Hindlimb muscle (tissue), 1 donor: Measurements from ENCODE around the gene TRIM32. TPM values are rescaled to one million over a fixed set of nuclear protein-coding genes. Genes with fewer than 3 reads are reported as not detected.

Experiments used
- DNase-seq: peaks from one replicate; pipeline ENCODE4 v3.0.0-alpha.2; 2013
- polyA plus RNA-seq: library from polyadenylated mRNA; unstranded; fragments of 120-200 nt; gene quantifications from one replicate; pipeline ENCODE4 v1.2.1, GENCODE V29; 2013; ENCODE audit not compliant: insufficient read length

Gene TRIM32
- polyA plus RNA-seq, 1 donor: 12.2 TPM

DNA sequence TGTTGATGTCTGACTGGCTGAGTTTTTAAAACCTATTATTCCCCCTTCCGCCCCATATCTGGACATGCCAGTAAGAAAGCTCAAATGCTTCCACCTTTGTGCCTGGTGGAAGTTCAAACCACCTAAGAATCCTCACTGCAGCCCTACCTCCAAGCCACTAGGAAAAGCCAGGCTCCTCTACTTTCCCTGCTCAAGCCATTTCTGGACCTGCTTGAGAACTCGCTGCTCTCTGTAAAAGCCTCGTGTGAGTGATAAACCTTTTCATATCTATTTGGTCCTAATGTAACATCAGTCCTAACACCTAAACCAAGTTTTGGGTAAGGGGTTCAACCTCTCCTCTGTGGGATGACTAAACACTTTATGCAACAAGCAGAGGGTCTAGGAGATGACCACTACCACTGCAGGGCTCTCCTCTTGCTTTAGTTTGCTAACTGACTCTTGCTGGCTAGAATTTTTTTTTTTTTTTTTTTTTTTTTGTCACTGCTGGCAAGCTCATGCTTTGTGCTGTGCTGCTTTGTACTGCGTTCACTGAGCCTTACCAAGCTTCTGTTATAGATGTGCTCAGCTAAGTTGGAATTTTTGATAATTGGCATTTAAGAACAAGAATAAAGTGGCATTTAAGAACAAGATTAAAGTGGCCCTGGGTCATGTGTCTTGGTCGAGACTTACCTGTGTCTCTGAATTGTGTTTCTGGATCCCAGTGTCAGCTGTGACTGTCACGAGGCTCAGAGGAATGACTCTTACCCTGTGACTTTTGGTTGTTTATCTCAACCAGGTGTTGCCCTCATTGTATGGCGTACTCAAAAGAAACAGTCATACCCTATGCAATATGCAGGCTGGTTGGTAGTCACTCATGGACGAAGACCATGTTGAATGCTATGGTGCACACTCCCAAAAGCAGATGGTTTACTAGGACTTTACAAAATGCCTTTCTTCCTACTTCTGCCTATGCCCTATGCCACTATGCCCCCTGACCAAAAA lies 19.5 kb downstream of the TRIM32 start:
- no peak for DNase-seq

DNA sequence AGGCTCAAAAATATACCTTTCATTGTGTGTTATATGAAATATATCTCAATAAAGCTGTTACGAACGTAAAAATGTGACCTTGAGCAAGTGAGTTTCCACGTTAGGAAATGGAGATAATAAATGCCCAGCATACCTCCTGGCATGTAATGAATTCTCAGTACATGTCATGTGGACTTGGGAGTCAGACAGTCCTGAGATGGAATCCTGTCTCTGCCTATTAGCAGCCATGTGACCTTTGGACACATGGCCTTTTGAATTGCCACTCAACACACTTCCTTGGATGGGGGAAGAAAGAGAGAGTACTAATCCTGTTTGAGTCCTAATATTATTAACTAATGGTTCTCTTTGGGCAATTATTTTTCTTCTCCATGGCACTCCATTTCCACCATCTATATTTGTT lies 25.7 kb downstream of the TRIM32 start:
- no peak for DNase-seq

DNA sequence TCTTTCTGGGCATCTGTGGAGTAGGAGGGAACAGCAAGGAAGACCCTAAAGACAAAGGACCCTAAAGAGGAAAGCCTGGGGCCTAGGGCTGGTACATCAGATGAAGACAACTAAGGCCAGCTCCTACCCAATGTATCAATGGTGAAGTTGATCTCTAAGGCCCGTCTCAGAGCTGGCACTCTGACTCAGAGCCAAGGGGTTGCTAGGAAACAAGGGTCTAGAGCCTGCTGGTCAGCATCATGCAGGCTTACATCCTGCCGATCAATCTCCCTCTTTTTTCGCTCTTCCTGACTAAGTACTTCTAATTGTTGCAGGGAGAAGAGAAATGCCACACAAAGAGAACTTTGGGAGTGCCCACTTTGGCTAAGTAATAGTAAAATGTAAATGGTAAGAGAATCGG lies 26.2 kb downstream of the TRIM32 start:
- DNase-seq: no peak

DNA sequence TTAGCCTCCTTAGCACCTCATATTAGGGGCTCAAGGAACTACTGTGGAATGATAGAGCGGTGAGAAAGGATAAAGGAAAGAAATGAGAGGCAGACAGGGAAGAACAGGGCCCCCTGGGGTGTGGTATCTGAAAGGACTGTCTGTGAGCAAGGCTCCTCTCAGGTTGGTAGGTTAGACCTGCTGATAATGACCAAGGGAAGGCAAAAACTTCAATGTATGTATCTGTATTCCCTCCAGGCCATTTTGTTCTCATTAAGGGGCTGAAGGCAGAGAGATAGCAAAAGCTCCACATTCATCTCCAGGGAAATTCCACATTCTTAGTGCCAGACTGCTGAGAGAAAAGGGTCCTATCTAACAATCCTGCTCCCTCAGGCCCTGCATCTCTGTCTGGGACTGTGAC lies 28.6 kb downstream of the TRIM32 start:
- no peak for DNase-seq

DNA sequence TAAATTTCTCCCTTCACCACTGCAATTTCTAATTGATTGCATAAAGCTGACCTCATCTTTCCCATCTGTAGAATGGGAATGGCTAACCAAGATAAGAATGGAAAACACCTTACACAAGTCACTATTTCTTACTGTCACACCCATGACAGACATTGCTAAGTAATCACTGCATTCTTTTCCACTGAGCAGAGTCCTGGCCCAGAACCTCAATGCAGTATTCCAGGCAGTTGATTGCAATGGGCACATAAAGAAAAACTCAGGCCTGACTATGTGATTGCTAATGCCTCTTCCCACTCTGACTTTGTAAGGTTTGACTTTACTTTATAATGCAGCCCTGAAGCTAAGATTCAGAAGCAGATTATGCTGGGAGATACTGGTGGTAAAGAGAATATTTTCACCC lies 29.3 kb downstream of the TRIM32 start:
- DNase-seq: no peak

DNA sequence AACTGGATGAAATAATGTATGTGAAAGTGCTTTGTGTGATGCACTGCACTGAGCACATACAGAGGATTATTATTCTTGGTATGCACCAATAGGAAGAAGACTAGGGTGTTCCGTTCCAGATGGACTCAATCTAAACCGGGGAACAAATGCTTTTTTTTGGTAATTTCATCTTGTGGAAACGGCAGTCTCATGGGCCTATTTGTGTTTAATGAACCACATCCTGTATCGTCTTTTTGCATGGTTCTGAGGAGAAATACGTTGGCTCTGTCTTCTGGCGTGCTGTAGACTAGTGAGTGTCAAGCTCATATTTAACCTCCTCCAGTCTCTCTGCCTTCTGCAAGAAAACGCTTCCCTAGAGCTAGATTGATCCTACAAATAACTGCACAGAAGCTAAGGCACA lies 30.0 kb downstream of the TRIM32 start:
- DNase-seq: peak; percentile 71

DNA sequence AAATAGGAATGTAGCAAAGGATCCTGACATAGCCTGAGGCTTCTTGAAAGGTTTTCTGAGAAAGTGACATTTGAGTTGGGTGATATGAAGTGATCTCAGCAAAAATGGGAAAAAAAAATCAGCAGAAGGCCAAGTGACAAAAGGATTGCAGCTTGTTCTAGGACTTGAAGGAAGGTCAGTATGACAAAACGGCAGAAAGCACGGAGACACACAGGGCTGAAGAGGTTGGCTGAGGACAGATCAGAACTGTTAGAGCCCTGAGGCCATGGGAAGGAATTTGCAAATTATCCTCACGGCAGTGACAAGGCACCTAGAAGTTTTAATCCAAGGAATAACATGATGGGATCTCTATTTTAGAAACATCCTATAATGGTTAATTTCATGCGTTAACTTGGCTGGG lies 31.0 kb downstream of the TRIM32 start:
- no peak for DNase-seq

DNA sequence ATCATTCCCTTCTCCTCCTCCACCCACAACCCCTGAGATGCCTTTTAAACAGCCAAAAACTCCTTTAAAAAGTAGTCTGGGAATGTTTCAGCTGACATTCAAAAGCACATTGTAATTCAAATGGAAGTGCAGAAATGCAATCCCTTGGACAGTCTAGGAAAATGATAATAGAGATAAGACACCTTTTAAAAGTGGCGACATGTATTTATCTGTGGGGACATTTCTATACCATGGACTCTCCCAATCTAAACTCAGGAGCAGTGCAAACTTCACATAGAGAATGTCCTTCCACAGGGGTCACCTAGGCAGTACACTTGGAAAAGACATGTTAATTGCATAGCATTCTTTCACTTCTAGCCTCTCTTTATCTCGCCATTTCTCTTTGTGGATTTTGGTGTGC lies 33.0 kb downstream of the TRIM32 start:
- DNase-seq: no peak

DNA sequence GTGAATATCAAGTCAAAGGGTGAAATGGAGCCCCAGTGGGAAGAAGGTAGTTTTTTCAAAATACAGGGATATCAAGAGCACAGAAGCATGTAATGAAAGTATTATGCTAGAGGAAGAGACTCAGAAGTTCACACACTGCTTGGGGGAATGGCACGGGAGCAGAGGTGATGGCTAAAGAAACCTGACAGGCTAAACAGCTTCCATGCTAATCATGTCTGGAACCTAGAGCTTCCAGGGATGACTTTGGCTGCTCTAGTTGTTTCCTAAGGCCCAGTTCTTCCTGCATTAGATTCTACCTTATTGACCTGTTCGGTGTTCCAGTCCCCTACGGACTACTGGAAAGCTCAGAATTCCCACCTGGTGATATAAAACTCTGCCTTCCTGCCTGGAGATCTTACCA lies 34.3 kb downstream of the TRIM32 start:
- DNase-seq: no peak

DNA sequence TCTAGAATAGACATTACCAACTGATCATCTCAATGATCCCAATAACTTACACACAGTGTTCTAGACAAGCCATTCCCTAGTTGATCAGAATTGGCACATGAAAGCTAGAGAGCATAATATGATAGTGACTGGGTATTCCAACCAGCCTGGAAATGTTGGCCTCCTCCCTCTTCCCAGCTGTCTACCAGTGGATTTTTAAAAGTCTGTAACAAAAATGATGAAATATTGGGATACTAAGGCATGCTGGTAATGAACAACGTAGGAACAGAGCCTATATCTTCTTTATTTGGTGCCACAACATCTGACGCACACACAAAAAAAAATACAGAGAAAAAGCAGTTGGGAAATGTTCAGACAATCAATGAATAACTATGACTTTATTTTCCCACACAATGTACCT lies 34.8 kb downstream of the TRIM32 start:
- DNase-seq: no peak

DNA sequence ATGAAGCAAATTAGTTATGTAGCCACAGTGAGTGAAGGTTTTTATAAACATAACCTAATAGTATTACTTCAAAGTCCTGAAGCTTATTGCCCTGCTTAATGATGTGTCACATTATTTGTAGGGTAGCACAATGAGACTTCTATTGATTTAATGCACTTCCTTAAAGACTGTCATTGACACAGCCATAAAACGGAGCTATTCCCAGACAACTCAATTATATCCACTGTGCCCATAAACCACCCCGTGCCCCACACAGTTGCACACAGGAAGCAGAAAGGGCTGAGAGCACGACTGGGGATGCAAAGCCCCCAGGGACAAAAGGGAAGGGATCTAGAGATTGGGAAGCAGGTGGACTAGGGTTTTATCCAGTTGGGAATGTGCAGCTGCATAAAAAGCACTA lies 37.0 kb downstream of the TRIM32 start:
- DNase-seq: no peak

DNA sequence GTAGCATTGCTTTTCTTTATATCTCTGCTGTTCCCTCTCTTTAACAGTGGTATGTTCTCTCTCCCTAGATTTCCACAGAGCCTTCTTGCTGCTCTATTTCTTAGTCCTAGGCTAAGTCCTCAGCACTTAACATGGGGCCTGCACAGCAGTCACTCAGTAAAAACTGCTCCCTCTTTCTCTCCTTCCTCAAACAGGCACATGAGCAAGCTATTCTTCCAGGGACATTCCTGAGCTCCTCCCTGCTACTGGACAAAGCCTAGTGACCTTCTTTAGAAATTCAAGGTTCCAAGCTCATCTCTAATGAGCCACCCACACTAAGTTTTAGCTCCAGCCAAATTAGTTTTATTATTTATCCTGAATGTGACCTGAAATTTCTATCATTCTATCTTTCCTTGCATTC lies 39.5 kb downstream of the TRIM32 start:
- DNase-seq: no peak

DNA sequence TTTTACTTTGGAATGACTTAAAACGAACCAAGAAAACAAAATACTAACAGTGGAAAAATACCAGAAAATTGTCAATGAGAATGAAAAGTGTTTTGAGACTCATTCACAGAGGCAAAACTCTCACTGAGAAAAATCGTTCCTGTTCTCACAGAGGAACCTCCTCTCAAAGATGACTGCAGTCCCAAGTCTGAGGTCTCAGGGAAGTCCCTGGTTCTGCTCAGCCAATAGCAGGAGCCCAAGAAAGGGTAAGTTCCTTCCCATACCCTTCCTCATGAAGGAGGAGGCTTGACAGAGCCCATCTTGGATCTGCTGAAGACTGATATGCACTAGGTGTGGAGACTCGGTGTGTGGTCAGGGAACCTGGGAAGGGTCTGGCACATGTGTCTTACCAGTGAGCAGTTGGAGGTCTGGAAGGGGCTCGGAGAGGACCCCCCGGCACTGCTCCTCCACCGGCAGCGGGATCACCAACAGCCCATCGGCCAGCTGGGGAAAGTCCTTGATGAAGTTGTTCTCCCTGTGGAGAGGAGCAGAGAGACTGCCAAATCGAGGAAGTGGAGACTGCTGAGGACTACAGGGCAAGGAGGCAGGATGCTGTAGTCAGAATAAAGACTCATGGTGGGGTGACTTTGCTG lies 46.0 kb downstream of the TRIM32 start:
- DNase-seq: no peak

DNA sequence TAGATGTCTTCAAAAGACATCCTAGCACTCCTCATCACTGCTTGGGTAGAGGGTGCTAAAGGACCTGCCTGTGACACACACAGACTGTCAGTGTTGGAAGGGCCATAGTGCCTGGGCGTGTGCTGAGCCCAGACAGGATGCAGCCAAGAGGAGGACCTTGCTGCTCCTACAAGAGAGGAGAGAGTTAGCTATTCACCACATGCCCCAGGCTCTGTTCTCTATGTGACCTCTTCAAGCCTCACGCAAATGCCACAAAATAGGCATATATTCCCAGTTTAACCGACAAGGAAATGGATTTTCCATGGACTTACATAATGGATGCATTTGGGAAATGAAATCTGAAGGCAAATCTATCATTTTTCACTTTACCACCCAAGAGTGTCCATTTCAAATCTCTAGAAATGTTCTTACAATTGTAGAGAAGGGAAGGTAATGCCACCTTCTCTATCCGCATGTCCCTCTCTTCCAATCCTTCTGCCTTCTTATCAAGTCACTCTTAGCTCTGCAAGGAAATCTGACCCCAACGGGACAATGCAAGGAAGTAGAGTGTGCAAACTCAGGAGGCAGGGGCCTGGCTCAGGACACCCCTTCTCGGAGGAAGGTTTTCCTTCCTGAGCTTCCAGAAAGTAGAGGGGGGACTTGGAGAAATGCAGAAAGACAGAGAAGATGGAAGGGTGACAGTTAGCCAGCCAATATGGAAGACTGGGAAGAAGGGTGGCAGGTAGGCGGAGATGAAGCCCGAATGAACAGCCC lies 49.5 kb downstream of the TRIM32 start:
- no peak for DNase-seq

DNA sequence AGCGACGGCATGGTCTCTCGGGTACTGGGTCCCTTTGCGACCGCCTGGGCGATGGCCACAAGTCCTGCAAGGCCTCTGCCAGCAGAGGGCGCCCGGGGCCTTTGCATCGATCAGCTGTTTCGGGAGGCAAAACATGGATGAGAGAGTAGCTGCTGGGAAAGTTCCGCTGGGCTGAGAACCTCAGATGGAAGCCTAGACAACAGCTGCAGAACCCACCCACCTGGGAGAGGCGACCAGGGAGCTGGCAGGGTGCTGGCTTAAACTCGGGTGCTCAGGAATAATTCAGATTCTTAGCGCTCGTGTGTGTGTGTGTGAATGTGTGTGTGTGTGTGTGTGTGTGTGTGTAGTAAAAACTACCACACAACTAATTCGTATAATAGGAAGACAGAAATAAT lies 50.0 kb downstream of the TRIM32 start:
- DNase-seq: peak; percentile 28

DNA sequence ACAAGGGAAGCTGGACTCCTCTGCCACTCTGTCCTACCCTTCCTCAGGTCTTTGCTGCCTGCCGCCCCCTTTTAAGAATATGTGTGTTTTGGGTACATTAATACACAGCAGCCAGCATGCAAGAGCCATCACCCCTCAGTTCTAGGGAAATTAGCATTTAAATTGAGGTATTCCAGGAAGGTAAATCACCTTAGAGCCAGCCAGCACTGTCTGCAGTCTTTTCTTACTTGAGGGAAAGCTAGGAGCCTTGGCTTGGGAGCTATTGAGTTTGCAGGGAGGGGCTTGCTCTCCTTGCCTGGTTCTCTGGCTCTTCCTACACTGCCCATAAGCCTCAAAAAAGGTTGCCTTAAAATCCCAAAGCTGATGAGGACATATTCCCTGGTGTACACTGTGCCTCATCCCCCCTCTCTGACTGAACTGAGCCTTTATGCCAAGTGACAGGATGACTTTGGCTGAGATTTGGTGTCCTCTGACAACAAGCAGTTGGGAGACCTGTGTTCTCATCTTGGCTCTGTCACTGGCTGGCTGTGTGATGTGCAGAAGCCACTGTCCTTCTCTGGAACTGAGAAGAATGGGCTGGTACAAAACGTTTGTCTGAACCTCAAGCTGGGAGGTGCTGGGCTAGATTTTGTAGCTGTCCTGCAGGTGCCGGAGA lies 54.1 kb downstream of the TRIM32 start:
- no peak for DNase-seq

DNA sequence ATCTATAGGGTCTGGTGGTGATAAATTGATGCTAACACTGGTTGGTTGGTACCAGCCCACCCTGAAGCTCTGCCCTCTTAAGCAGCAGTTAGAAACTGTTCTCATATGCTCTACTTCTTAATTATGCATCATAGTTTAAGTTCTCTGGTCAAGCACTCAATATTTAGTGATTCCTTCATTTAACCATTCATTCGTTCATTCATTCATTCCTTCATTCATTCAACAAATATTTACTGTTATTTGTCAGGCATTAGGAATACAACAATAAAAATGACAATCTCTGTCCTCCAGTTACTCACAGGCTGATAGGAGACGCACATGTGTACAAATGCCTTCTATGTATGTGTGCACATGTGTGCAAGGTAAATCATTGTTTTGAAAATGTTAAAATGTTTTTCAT lies 54.6 kb downstream of the TRIM32 start:
- no peak for DNase-seq

DNA sequence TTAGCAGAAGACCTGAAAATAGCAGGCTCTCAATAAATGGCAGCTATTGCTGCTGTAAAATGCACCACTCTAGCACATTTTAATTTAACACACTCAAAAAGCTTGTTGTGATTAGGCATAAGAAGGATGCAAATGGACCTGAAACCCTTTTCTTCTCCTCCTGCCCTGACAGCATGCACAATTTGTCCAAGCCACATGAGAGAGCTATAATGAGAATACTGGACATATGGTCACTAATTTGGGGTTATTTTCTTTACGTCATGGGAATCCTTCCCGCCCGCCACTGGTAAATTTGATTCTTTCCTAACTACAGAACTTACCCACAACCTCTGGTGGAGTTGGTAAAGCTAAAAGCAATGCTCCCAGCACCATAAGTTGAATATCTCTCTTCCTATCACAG lies 62.1 kb downstream of the TRIM32 start:
- no peak for DNase-seq

DNA sequence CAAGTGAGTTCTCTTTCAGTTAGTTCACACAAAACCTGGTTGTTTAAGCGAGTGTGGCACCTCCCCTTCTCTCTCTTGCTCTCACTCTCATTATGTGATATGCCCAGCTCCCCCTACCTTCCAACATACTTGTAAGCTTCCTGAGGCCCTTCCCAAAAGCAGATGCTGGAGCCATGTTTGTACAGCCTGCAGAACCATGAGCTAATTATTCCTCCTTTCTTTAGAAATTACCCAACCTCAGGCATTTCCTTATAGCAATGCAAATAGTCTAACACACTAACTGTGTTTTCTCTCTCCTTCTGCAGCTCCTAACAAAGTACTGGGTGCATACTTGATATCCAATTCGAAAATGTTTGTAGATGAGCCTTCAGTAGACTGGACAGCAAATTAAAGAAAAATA lies 62.7 kb downstream of the TRIM32 start:
- no peak for DNase-seq

DNA sequence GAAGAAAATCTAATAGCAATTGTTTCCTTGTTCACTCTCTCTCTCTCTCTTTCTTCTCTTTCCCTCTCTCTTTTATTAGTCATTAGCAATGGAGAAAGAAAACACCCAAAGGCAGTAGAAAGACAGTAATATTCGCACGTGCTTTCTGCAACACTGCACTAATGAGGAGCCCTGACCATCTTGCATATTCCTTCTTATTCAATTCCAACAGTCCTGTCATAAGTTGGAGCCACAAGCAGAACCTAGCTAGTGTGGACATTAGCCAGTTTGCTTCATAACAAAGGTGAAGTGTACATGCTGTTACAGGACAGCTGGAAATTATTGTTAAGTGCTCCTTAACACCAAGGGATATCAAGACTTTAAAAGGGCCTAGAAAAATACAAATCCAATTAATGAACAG lies 63.4 kb downstream of the TRIM32 start:
- no peak for DNase-seq
